HG03342 (cell line): ENCODE results near the gene SP6.

ENCODE experiments used
- ATAC-seq: cut with Tn5 transposase; IDR thresholded peaks from one replicate; pipeline ENCODE4 v1.9.1; 2021; ENCODE audit warnings: mild to moderate bottlenecking, moderate library complexity; ENCODE audit not compliant: unreplicated experiment

Gene SP6

GRCh38 chr17:47879776-47880454 lies 29.0 kb upstream of the SP6 start:
- no peak for ATAC-seq

- no peak for ATAC-seq
Measured at GRCh38 chr17:47879028-47879585, 28.1 kb upstream of the SP6 start.

GRCh38 chr17:47878203-47879027 lies 27.5 kb upstream of the SP6 start:
- ATAC-seq = no peak

- no peak for ATAC-seq
Measured at GRCh38 chr17:47877368-47878034, 26.5 kb upstream of the SP6 start.

GRCh38 chr17:47875011-47875985 lies 24.3 kb upstream of the SP6 start:
- no peak for ATAC-seq

- no peak for ATAC-seq
Measured at GRCh38 chr17:47873200-47874090, 22.5 kb upstream of the SP6 start.

- no peak for ATAC-seq
Measured at GRCh38 chr17:47872651-47873161, 21.7 kb upstream of the SP6 start.

- no peak for ATAC-seq
Measured at GRCh38 chr17:47872019-47872650, 21.2 kb upstream of the SP6 start.

GRCh38 chr17:47871048-47871447 lies 20.1 kb upstream of the SP6 start:
- ATAC-seq = no peak

GRCh38 chr17:47870056-47870455 lies 19.1 kb upstream of the SP6 start:
- ATAC-seq = no peak

- no peak for ATAC-seq
Measured at GRCh38 chr17:47869114-47869513, 18.2 kb upstream of the SP6 start.

GRCh38 chr17:47867813-47868533 lies 17.0 kb upstream of the SP6 start:
- no peak for ATAC-seq

- no peak for ATAC-seq
Measured at GRCh38 chr17:47866941-47867340, 16.0 kb upstream of the SP6 start.

GRCh38 chr17:47864791-47865216 lies 13.8 kb upstream of the SP6 start:
- ATAC-seq = no peak

GRCh38 chr17:47862621-47863440 lies 11.9 kb upstream of the SP6 start:
- no peak for ATAC-seq

GRCh38 chr17:47860386-47860785 lies 9.4 kb upstream of the SP6 start:
- ATAC-seq = no peak
